Natural killer cell (primary cell): ENCODE measurements around the gene DNLZ. TPM values are rescaled to one million over a fixed set of nuclear protein-coding genes. Genes with fewer than 3 reads are reported as not detected.

Experiments used
- ATAC-seq, 3 donors: fragments of 150-1000 bp in 2 of 3; fragments of 200-7000 bp in 1 of 3; cut with Tn5 transposase; 1 replicate in 1 of 3; 2 replicates in 2 of 3; pipeline ENCODE4 v1.10.0; 2021; ENCODE audit warnings: mild to moderate bottlenecking in 2 of 3, moderate library complexity in 2 of 3
- DNase-seq, 2 donors: peaks; one replicate each; pipeline versions ENCODE4 v3.0.0 to v3.0.0-alpha.2; 2013 to 2021; ENCODE audit warnings: mixed read lengths in 1 of 2
- H3K27ac ChIP-seq: one replicate; pipeline ENCODE4 v1.5.1; 2013; ENCODE audit warnings: mild to moderate bottlenecking, low read length
- H3K27me3 ChIP-seq: one replicate; pipeline ENCODE4 v1.6.1; 2013; ENCODE audit warnings: low read length; ENCODE audit not compliant: control insufficient read depth, insufficient read depth
- H3K36me3 ChIP-seq: one replicate; pipeline ENCODE4 v1.6.1; 2013; ENCODE audit warnings: low read length; ENCODE audit not compliant: control insufficient read depth, insufficient read depth
- H3K4me1 ChIP-seq: one replicate; pipeline ENCODE4 v1.6.1; 2013; ENCODE audit warnings: low read length; ENCODE audit not compliant: control insufficient read depth, insufficient read depth
- H3K4me3 ChIP-seq: one replicate; pipeline ENCODE4 v1.5.1; 2013; ENCODE audit warnings: low read length
- H3K9me3 ChIP-seq: one replicate; pipeline ENCODE4 v1.6.1; 2013; ENCODE audit warnings: low read length; ENCODE audit not compliant: control insufficient read depth, insufficient read depth
- H3K27ac Mint-ChIP-seq, 2 donors: one replicate each; pipeline ENCODE4 v1.8.0; 2022; ENCODE audit warnings: mild to moderate bottlenecking in 2 of 2, mixed read lengths in 2 of 2, moderate library complexity in 1 of 2
- H3K27me3 Mint-ChIP-seq, 2 donors: one replicate each; pipeline ENCODE4 v1.8.0; 2022; ENCODE audit warnings: low read depth in 2 of 2, mixed read lengths in 2 of 2
- H3K36me3 Mint-ChIP-seq: one replicate; pipeline ENCODE4 v1.8.0; 2022; ENCODE audit warnings: mixed read lengths
- H3K4me1 Mint-ChIP-seq, 2 donors: one replicate each; pipeline ENCODE4 v1.8.0; 2022; ENCODE audit warnings: mixed read lengths in 2 of 2
- H3K4me3 Mint-ChIP-seq: one replicate; pipeline ENCODE4 v1.8.0; 2022; ENCODE audit warnings: mild to moderate bottlenecking, moderate library complexity, mixed read lengths
- H3K9me3 Mint-ChIP-seq, 2 donors: one replicate each; pipeline ENCODE4 v1.8.0; 2022; ENCODE audit warnings: mixed read lengths in 2 of 2
- WGBS: methylation state at CpG from one replicate; pipeline ENCODE4 v1.1.7; 2013; ENCODE audit warnings: missing lambda C conversion rate; ENCODE audit not compliant: insufficient coverage; 5-methylcytosine and 5-hydroxymethylcytosine counted together
- intact Hi-C: fragments of 100-400 bp; cut with micrococcal nuclease; formaldehyde crosslinking; loops from one replicate; pipeline ENCODE4 v1.14.2; 2022
- total RNA-seq, 4 donors: library from RNA; stranded (reverse); fragments of 120-200 nt in 1 of 4; gene quantifications; one replicate each; pipeline versions ENCODE4 v1.2.3 to v1.2.4, GENCODE V29; 2013 to 2022
- TF ChIP-seq, protein P1 (sequence below): fragments of 200-600 bp; IDR thresholded peaks from one replicate; pipeline ENCODE4 v1.8.0; 2022; ENCODE audit warnings: antibody characterized with exemption

The DNLZ gene
- total RNA-seq, 3 donors from 2014 or later (not counting 1 experiment from before 2014, with no cell fraction given) = 24.6 to 34.8 (median 28.9) TPM

DNA sequence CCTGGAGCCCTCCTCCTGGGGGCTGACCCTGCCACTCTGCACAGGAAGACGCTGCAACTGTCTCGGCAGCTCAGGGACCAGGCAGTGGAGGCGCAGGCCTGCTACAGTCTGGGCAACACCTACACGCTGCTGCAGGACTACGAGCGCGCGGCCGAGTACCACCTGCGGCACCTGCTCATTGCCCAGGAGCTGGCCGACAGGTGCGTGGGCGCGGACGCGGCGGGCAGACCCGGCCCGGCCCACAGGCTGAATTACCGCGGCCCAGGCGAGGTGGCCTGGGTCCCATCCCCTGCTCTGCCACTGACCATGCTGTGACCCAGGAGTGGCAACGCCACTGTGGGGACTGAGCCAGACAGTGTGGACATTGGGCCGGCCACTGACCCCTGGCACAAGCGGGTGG is 25.0 kb downstream of the DNLZ start:
- Mint-ChIP-seq H3K4me1 (peaks cover 0 to 7% of the 10 kb centered on the region in 2 donors), H3K36me3 (no peaks in the 10 kb centered on the region), H3K27me3 (no peaks in the 10 kb centered on the region), H3K9me3 (no peaks in the 10 kb centered on the region), H3K27ac (no peak overlapping the region), H3K4me3 (no peak overlapping the region)
- TF ChIP-seq, protein P1, sequence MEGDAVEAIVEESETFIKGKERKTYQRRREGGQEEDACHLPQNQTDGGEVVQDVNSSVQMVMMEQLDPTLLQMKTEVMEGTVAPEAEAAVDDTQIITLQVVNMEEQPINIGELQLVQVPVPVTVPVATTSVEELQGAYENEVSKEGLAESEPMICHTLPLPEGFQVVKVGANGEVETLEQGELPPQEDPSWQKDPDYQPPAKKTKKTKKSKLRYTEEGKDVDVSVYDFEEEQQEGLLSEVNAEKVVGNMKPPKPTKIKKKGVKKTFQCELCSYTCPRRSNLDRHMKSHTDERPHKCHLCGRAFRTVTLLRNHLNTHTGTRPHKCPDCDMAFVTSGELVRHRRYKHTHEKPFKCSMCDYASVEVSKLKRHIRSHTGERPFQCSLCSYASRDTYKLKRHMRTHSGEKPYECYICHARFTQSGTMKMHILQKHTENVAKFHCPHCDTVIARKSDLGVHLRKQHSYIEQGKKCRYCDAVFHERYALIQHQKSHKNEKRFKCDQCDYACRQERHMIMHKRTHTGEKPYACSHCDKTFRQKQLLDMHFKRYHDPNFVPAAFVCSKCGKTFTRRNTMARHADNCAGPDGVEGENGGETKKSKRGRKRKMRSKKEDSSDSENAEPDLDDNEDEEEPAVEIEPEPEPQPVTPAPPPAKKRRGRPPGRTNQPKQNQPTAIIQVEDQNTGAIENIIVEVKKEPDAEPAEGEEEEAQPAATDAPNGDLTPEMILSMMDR = no peak
- intact Hi-C loops = no loop called here
- DNase-seq (no peak), ATAC-seq (no peak)
- peaks cover 7% of the 10 kb centered on the region for H3K4me1 ChIP-seq
- no peaks in the 10 kb centered on the region for H3K27me3 ChIP-seq
- 94% methylated on average over 25 of the region's 25 CpGs for WGBS
- no peak overlapping the region for H3K4me3 ChIP-seq
- H3K27ac ChIP-seq = no peak overlapping the region
- H3K36me3 ChIP-seq = no peaks in the 10 kb centered on the region
- no peaks in the 10 kb centered on the region for H3K9me3 ChIP-seq

DNA sequence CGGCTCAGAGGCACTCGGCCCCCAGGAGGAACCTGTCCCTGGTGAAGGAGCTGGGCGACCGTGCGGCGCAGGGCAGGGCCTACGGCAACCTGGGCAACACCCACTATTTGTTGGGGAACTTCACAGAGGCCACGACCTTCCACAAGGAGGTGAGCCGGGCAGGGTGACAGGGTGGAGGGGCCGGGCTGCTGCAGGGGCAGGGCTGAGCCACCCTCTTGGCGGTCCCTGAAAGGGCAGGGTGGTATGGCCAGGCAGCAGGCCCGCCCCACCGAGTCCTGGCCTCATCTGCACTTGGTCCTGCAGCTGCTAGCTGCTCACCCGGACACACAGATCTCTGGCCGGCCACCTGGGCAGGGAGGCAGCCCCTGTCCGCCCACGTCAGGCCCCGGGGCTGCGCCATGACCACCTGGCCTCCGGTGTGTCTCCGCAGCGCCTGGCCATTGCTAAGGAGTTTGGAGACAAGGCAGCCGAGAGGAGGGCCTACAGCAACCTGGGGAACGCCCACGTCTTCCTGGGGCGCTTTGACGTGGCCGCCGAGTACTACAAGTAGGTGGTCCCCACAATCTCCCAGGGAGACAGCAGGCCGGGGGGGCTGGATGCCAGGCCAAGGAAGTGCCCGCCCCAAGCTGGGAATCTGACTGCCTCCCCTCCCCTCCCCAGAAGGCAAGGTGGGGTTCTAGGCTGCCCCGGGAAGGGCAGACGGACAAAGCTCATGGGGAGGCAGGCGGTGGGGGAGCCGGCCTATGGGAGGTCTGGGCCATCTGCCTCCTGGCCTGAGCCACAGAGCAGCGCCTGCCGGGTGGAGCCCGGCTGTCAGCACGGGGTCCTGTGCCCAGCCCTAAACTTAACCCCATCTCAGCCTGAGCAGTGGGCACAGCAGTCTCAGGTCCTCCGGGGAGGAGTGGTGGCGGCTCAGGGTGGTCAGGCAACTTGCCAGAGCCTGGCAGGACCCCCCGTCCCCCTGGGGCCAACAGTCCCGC is 25.8 kb downstream of the DNLZ start:
- H3K27ac ChIP-seq = no peak overlapping the region
- Mint-ChIP-seq H3K4me3 (no peak overlapping the region), H3K9me3 (no peaks in the 10 kb centered on the region), H3K27ac (no peak overlapping the region), H3K27me3 (no peaks in the 10 kb centered on the region), H3K36me3 (no peaks in the 10 kb centered on the region), H3K4me1 (peaks cover 0 to 7% of the 10 kb centered on the region in 2 donors)
- H3K9me3 ChIP-seq = no peaks in the 10 kb centered on the region
- no peaks in the 10 kb centered on the region for H3K36me3 ChIP-seq
- intact Hi-C loops = no loop called here
- DNase-seq = no peak
- no peak for ATAC-seq
- H3K27me3 ChIP-seq = no peaks in the 10 kb centered on the region
- H3K4me1 ChIP-seq = peaks cover 3% of the 10 kb centered on the region
- WGBS = 90% methylated on average over 43 of the region's 43 CpGs
- no peak overlapping the region for H3K4me3 ChIP-seq
- TF ChIP-seq, protein P1 = no peak

DNA sequence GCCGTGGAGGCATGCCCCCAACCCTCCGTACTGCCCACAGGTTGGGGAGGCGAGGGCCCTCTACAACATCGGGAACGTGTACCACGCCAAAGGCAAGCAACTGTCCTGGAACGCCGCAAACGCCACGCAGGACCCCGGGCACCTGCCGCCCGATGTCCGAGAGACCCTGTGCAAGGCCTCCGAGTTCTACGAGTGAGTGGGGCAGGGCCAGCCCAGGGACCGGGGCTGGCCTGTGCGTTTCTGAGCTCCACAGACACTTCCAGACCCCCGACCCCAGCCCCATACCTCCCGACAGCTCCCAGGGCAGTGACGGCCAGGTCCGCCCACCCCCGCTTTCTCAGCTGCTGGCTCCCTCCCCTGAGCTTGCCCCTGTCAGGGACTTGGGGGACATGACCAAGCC is 26.7 kb downstream of the DNLZ start:
- Mint-ChIP-seq H3K27ac (no peak overlapping the region), H3K4me1 (peaks cover 0 to 7% of the 10 kb centered on the region in 2 donors), H3K9me3 (no peaks in the 10 kb centered on the region), H3K27me3 (no peaks in the 10 kb centered on the region), H3K4me3 (no peak overlapping the region), H3K36me3 (no peaks in the 10 kb centered on the region)
- Histone ChIP-seq H3K4me1 (no peaks in the 10 kb centered on the region), H3K27me3 (no peaks in the 10 kb centered on the region), H3K9me3 (no peaks in the 10 kb centered on the region), H3K4me3 (no peak overlapping the region), H3K27ac (no peak overlapping the region), H3K36me3 (no peaks in the 10 kb centered on the region)
- WGBS = 93% methylated on average over 23 of the region's 23 CpGs
- ATAC-seq = no peak
- TF ChIP-seq, protein P1 = no peak
- intact Hi-C loops = no loop called here
- no peak for DNase-seq
